ENCODE measurements around the gene ATAD1. TPM values are rescaled to one million over a fixed set of nuclear protein-coding genes. Genes with fewer than 3 reads are reported as not detected.
A peak's percentile ranks its signal among the peaks of the same experiment; 100 is the strongest.
"Not testable (repeated sequence)": the region's sequence is repeated elsewhere in the genome, so short reads cannot be mapped to it uniquely, and the experiment has no call there.

ATAD1 gene
- total RNA-seq, 2 experiments from 2014 or later: 33.7 to 38.7 TPM

DNA sequence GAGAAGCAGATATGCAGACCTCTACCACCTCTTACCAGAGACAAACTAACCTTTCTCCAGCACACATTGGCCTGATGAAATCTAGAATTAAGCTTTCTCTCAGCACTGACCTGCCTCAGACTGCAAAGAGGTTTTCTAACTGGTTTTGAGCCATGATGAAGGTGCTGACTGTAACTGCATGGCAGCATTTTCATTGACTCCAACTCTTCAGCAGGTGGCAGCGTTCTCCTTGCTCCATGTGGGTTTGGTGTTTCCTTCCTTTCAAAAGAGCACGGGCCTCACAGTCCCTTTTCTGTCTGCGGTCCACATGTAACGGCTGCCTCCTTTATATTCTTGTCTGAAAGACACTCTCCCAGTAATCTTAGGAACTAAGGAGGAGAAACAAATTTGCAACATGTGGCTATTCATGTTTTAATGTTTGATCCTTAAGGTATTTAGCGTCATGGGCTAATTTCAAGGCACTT, 32.7 kb upstream of the ATAD1 start:
- H3K4me3 ChIP-seq (ENCODE audit: low read length): no peak overlapping the region

GRCh38 chr10:87849001-87849400, 31.0 kb upstream of the ATAD1 start:
- no peaks in the 10 kb centered on the region for H3K27me3 Mint-ChIP-seq
- no peaks in the 10 kb centered on the region for H3K36me3 ChIP-seq (ENCODE audit: insufficient read depth, low read length)
- TF ChIP-seq CTCF (IDR thresholded peaks at IDR 0.05): no peak

More for the DNA sequence above, 32.7 kb upstream of the ATAD1 start:
- Mint-ChIP-seq H3K36me3 (ENCODE audit: low read depth) (no peaks in the 10 kb centered on the region), H3K9me3 (no peaks in the 10 kb centered on the region), H3K4me1 (ENCODE audit: low read depth) (peaks cover 17% of the 10 kb centered on the region), H3K27ac (no peak overlapping the region), H3K4me3 (no peak overlapping the region), H3K27me3 (no peaks in the 10 kb centered on the region)
- CTCF ChIA-PET: interaction anchor here (0.8 to 1.6 kb wide), 5 partner anchors 11 to 702 kb away, joined by 3 to 6 read pairs (median 4); no protein-coding TSS in a partner anchor
- TF ChIP-seq CTCF (IDR thresholded peaks at IDR 0.05): peak; percentile 71
- ATAC-seq (ENCODE audit: poor library complexity) (peak; percentile 95), DNase-seq (peak; percentile 18 to 81 (median 39))
- Histone ChIP-seq H3K4me1 (ENCODE audit: insufficient read depth, low read length) (peaks cover 3% of the 10 kb centered on the region), H3K27ac (ENCODE audit: low read depth in 1 of 2, low read length in 2 of 2) (no peak overlapping the region), H3K36me3 (ENCODE audit: insufficient read depth, low read length) (no peaks in the 10 kb centered on the region), H3K27me3 (ENCODE audit: control insufficient read depth in 1 of 2, insufficient read depth in 2 of 2, low read length in 2 of 2) (no peaks in the 10 kb centered on the region), H3K9me3 (ENCODE audit: control insufficient read depth in 1 of 2, insufficient read depth in 1 of 2, low read length in 2 of 2) (no peaks in the 10 kb centered on the region)
- intact Hi-C loops (cut with DNase I, micrococcal nuclease): loop anchor here (1.0 to 10.0 kb wide), 3 partner anchors 702 to 964 kb away; no protein-coding TSS in a partner anchor
- POLR2A ChIA-PET: interaction anchor here (0.8 to 2.8 kb wide), 3 partner anchors 11 to 539 kb away, joined by 3 to 19 read pairs (median 4); partner anchors contain the start of genes KLLN and PTEN

GRCh38 chr10:87847550-87847949, 29.5 kb upstream of the ATAD1 start:
- no peak for DNase-seq
- intact Hi-C loops (cut with DNase I, micrococcal nuclease): no loop called here
- Histone ChIP-seq H3K4me3 (ENCODE audit: low read length) (no peak overlapping the region), H3K36me3 (ENCODE audit: insufficient read depth, low read length) (no peaks in the 10 kb centered on the region), H3K9me3 (ENCODE audit: control insufficient read depth in 1 of 2, insufficient read depth in 1 of 2, low read length in 2 of 2) (no peaks in the 10 kb centered on the region), H3K27ac (ENCODE audit: low read depth in 1 of 2, low read length in 2 of 2) (no peak overlapping the region), H3K4me1 (ENCODE audit: insufficient read depth, low read length) (peaks cover 3% of the 10 kb centered on the region), H3K27me3 (ENCODE audit: control insufficient read depth in 1 of 2, insufficient read depth in 2 of 2, low read length in 2 of 2) (no peaks in the 10 kb centered on the region)
- Mint-ChIP-seq H3K27ac (no peak overlapping the region), H3K36me3 (ENCODE audit: low read depth) (no peaks in the 10 kb centered on the region), H3K27me3 (no peaks in the 10 kb centered on the region), H3K9me3 (no peaks in the 10 kb centered on the region), H3K4me1 (ENCODE audit: low read depth) (peaks cover 8% of the 10 kb centered on the region), H3K4me3 (no peak overlapping the region)
- TF ChIP-seq CTCF (IDR thresholded peaks at IDR 0.05): no peak
- no peak for ATAC-seq (ENCODE audit: poor library complexity)
- CTCF ChIA-PET: no interaction called here
- POLR2A ChIA-PET: interaction anchor here (0.8 kb wide), 1 partner anchor 30 kb away, joined by 3 read pairs; the partner anchor contains the start of gene ATAD1

More at GRCh38 chr10:87849001-87849400, 31.0 kb upstream of the ATAD1 start:
- ATAC-seq (ENCODE audit: poor library complexity) (no peak), DNase-seq (no peak)
- Mint-ChIP-seq H3K4me1 (ENCODE audit: low read depth) (peaks cover 8% of the 10 kb centered on the region), H3K9me3 (no peaks in the 10 kb centered on the region), H3K36me3 (ENCODE audit: low read depth) (no peaks in the 10 kb centered on the region), H3K27ac (no peak overlapping the region), H3K4me3 (no peak overlapping the region)
- H3K4me1 ChIP-seq (ENCODE audit: insufficient read depth, low read length): peaks cover 3% of the 10 kb centered on the region
- no peaks in the 10 kb centered on the region for H3K27me3 ChIP-seq (ENCODE audit: control insufficient read depth in 1 of 2, insufficient read depth in 2 of 2, low read length in 2 of 2)
- CTCF ChIA-PET: interaction anchor here (1.6 kb wide), 1 partner anchor 704 kb away, joined by 6 read pairs; no protein-coding TSS in a partner anchor
- no peak overlapping the region for H3K27ac ChIP-seq (ENCODE audit: low read depth in 1 of 2, low read length in 2 of 2)
- H3K4me3 ChIP-seq (ENCODE audit: low read length): no peak overlapping the region
- intact Hi-C loops (cut with DNase I, micrococcal nuclease): no loop called here
- POLR2A ChIA-PET: interaction anchor here (2.8 kb wide), 1 partner anchor 13 kb away, joined by 19 read pairs; the partner anchor contains the start of genes KLLN and PTEN
- no peaks in the 10 kb centered on the region for H3K9me3 ChIP-seq (ENCODE audit: control insufficient read depth in 1 of 2, insufficient read depth in 1 of 2, low read length in 2 of 2)

DNA sequence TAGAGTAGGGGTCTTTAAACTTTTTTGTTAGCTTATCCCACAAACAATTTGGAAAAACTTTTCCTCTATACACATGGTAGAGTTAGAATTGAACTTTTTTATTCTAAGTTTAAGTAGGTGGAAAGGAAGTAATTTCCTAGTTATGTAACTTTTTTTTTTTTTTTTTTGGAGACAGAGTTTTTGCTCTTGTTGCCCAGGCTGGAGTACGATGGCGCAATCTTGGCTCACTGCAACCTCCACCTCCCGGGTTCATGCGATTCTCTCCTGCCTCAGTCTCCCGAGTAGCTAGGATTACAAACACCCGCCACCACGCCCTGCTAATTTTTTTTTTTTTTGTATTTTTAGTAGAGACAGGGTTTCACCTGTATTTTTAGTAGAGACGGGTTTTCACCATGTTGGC, 28.7 kb upstream of the ATAD1 start:
- POLR2A ChIA-PET: interaction anchor here (0.6 to 1.3 kb wide), 2 partner anchors 16 to 78 kb away, joined by 4 to 5 read pairs; no protein-coding TSS in a partner anchor
- H3K4me1 ChIP-seq (ENCODE audit: insufficient read depth, low read length); H3K4me1 Mint-ChIP-seq (ENCODE audit: low read depth); intact Hi-C loops (cut with DNase I, micrococcal nuclease); H3K27ac Mint-ChIP-seq; H3K27me3 ChIP-seq (ENCODE audit: control insufficient read depth in 1 of 2, insufficient read depth in 2 of 2, low read length in 2 of 2); H3K4me3 Mint-ChIP-seq; H3K36me3 Mint-ChIP-seq (ENCODE audit: low read depth); H3K4me3 ChIP-seq (ENCODE audit: low read length); ATAC-seq (ENCODE audit: poor library complexity); DNase-seq; H3K27me3 Mint-ChIP-seq; H3K36me3 ChIP-seq (ENCODE audit: insufficient read depth, low read length); H3K9me3 ChIP-seq (ENCODE audit: control insufficient read depth in 1 of 2, insufficient read depth in 1 of 2, low read length in 2 of 2); H3K27ac ChIP-seq (ENCODE audit: low read depth in 1 of 2, low read length in 2 of 2); H3K9me3 Mint-ChIP-seq: not testable (repeated sequence)
- CTCF ChIA-PET: interaction anchor here (0.7 kb wide), 1 partner anchor 21 kb away, joined by 3 read pairs; no protein-coding TSS in a partner anchor

Measured in CD4-positive, alpha-beta T cell (primary cell).